Liver (tissue), 9 donors: ENCODE measurements around the gene GEMIN5. TPM values are rescaled to one million over a fixed set of nuclear protein-coding genes. Genes with fewer than 3 reads are reported as not detected.
A peak's percentile ranks its signal among the peaks of the same experiment; 100 is the strongest.

ENCODE experiments used
- DNase-seq: peaks from one replicate; pipeline ENCODE4 v3.0.0-alpha.2; 2017; ENCODE audit warnings: low spot score
- H3K27ac ChIP-seq, 2 donors: one replicate each; pipeline ENCODE4 v1.7.0; 2013; ENCODE audit warnings: inconsistent platforms in 2 of 2, low read length in 2 of 2, control low read depth in 1 of 2, low read depth in 1 of 2, mild to moderate bottlenecking in 1 of 2
- H3K27me3 ChIP-seq, 4 donors: one replicate each; pipeline versions ENCODE4 v1.6.1 to v1.7.0; 2013; ENCODE audit warnings: low read length in 3 of 4, inconsistent platforms in 1 of 4, mild to moderate bottlenecking in 1 of 4, moderate library complexity in 1 of 4; ENCODE audit not compliant: control insufficient read depth in 4 of 4, insufficient read depth in 4 of 4
- H3K36me3 ChIP-seq, 4 donors: one replicate each; pipeline versions ENCODE4 v1.6.1 to v1.7.0; 2013; ENCODE audit warnings: low read length in 3 of 4, mild to moderate bottlenecking in 3 of 4, low read depth in 1 of 4, moderate library complexity in 1 of 4; ENCODE audit not compliant: control insufficient read depth in 4 of 4, insufficient read depth in 3 of 4
- H3K4me1 ChIP-seq, 4 donors: one replicate each; pipeline versions ENCODE4 v1.6.1 to v1.7.0; 2013; ENCODE audit warnings: low read length in 3 of 4, mild to moderate bottlenecking in 3 of 4, moderate library complexity in 1 of 4; ENCODE audit not compliant: control insufficient read depth in 4 of 4, insufficient read depth in 4 of 4
- H3K4me3 ChIP-seq, 3 donors: one replicate each; pipeline versions ENCODE4 v1.6.1 to v1.7.0; 2013; ENCODE audit warnings: low read length in 3 of 3, control low read depth in 1 of 3, low read depth in 1 of 3, mild to moderate bottlenecking in 1 of 3
- H3K9ac ChIP-seq, 2 donors: one replicate each; pipeline ENCODE4 v1.7.0; 2013; ENCODE audit warnings: low read length in 2 of 2, mild to moderate bottlenecking in 2 of 2, moderate library complexity in 2 of 2, control low read depth in 1 of 2, low read depth in 1 of 2
- H3K9me3 ChIP-seq, 4 donors: one replicate each; pipeline versions ENCODE4 v1.6.1 to v1.7.0; 2013; ENCODE audit warnings: low read length in 3 of 4; ENCODE audit not compliant: control insufficient read depth in 4 of 4
- EGR1 ChIP-seq, 2 donors: IDR thresholded peaks; 2 replicates each; pipeline ENCODE4 v1.6.1; 2016 to 2018; ENCODE audit warnings: antibody characterized with exemption in 2 of 2, low read depth in 2 of 2
- FOXA1 ChIP-seq: IDR thresholded peaks from 2 replicates; pipeline ENCODE4 v1.6.1; 2016; ENCODE audit warnings: antibody characterized with exemption
- HNF4A ChIP-seq, 2 donors: conservative IDR thresholded peaks; 2 replicates each; pipeline ENCODE4 v1.6.1; 2016; ENCODE audit warnings: antibody characterized with exemption in 2 of 2, mild to moderate bottlenecking in 2 of 2
- MAX ChIP-seq: IDR thresholded peaks from 2 replicates; pipeline ENCODE4 v1.6.1; 2016; ENCODE audit warnings: antibody characterized with exemption
- NR2F2 ChIP-seq: IDR thresholded peaks from 2 replicates; pipeline ENCODE4 v1.6.1; 2016; ENCODE audit warnings: antibody characterized with exemption
- RAD21 ChIP-seq, 2 donors: IDR thresholded peaks; 2 replicates each; pipeline ENCODE4 v1.6.1; 2016; ENCODE audit warnings: antibody characterized with exemption in 2 of 2, mild to moderate bottlenecking in 2 of 2
- SP1 ChIP-seq: IDR thresholded peaks from 2 replicates; pipeline ENCODE4 v1.6.1; 2018; ENCODE audit warnings: antibody characterized with exemption, mild to moderate bottlenecking
- ZBTB33 ChIP-seq: IDR thresholded peaks from 2 replicates; pipeline ENCODE4 v1.6.1; 2016; ENCODE audit warnings: antibody characterized with exemption
- WGBS: extraction: QIAGEN DNeasy Blood & Tissue Kit; methylation state at CpG from one replicate; pipeline ENCODE4 v1.1.7; 2013; 5-methylcytosine and 5-hydroxymethylcytosine counted together
- polyA plus RNA-seq, 2 donors: library from polyadenylated mRNA; stranded (reverse) in 1 of 2; unstranded in 1 of 2; fragments of 200-250 nt in 1 of 2; fragments of >200 nt in 1 of 2; fragmentation: Nextera tagmentation in 1 of 2; extraction: Ambion mirVana in 1 of 2; gene quantifications; one replicate each; pipeline versions ENCODE4 v1.2.1 to v1.2.3, GENCODE V29; 2013 to 2015
- total RNA-seq, 2 donors: library from RNA; depleted of rRNA; stranded (reverse); fragments of >200 nt; gene quantifications; one replicate each; pipeline ENCODE4 v1.2.3, GENCODE V29; 2014
- TF ChIP-seq, protein P1 (sequence below): fragments of 150-350 bp; IDR thresholded peaks from 2 replicates; pipeline ENCODE4 v1.5.1; 2017; ENCODE audit warnings: improper control_type of control experiment, low read depth, low read length; ENCODE audit not compliant: missing input control
- donor health status: healthy.
- donor health status: healthy.
- donor health status: healthy.
- donor health status: healthy.
- donor health status: healthy.

The GEMIN5 gene
- total and polyA plus RNA-seq, 4 donors: 3.0 to 10.3 (median 6.2) TPM

DNA sequence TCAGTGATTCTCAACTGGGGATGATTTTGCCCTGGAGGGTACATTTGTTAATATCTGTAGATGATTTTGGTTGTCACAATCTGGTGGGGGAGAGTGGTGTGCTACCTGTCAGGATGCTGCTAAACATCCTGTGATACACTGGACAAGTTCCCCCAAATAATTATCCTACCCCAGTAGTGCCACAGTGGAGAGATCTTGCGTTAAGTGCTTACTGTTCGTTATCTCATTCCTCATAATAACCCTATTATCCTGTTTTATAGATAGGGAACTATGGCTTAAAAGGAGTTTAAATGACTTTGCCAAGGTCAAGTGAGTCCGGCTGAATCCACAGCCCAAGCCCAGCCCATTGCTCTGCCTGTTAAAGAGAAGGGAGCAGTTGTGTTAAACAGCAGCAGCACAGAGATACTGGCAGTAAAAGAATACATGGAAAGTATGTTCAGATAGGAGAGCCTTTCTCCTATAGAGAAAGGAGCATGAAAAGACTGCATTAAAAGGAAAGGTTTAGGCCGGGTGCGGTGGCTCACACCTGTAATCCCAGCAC lies 64.2 kb downstream of the GEMIN5 start:
- no peak for DNase-seq
- 89% methylated on average over 5 of the region's 5 CpGs for WGBS
- no peak overlapping the region for H3K27ac ChIP-seq
- H3K9ac ChIP-seq: no peak overlapping the region
- peaks cover 7 to 60% (median 43%) of the 10 kb centered on the region in 4 donors for H3K36me3 ChIP-seq
- H3K4me1 ChIP-seq: no peaks in the 10 kb centered on the region
- TF ChIP-seq HNF4A (conservative IDR thresholded peaks at IDR 0.05) (no peak), EGR1 (IDR thresholded peaks at IDR 0.05; ENCODE audit: low read depth in 2 of 2) (no peak), NR2F2 (no peak), ZBTB33 (no peak), RAD21 (IDR thresholded peaks at IDR 0.05) (no peak)
- TF ChIP-seq, protein P1, sequence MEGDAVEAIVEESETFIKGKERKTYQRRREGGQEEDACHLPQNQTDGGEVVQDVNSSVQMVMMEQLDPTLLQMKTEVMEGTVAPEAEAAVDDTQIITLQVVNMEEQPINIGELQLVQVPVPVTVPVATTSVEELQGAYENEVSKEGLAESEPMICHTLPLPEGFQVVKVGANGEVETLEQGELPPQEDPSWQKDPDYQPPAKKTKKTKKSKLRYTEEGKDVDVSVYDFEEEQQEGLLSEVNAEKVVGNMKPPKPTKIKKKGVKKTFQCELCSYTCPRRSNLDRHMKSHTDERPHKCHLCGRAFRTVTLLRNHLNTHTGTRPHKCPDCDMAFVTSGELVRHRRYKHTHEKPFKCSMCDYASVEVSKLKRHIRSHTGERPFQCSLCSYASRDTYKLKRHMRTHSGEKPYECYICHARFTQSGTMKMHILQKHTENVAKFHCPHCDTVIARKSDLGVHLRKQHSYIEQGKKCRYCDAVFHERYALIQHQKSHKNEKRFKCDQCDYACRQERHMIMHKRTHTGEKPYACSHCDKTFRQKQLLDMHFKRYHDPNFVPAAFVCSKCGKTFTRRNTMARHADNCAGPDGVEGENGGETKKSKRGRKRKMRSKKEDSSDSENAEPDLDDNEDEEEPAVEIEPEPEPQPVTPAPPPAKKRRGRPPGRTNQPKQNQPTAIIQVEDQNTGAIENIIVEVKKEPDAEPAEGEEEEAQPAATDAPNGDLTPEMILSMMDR: no peak
- H3K9me3 ChIP-seq: peaks cover 1 to 4% (median 4%) of the 10 kb centered on the region in 4 donors
- no peaks in the 10 kb centered on the region for H3K27me3 ChIP-seq
- no peak overlapping the region for H3K4me3 ChIP-seq

DNA sequence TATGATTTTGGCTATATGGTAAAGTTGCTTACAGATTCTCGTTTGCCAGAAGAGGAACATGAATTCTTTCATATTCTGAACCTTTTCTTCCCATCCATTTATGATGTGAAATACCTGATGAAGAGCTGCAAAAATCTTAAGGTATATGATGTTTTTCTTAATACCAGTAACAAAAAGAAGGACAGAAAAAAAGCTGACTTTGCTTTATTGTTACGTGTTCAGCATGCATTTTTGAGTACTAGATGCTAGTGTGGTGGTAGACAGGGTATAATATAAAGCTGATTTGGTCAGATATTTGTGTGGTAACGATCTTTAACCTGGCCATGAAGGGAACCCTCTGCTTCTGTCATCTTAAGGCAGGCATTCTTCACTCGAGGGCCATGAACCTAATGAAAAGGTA lies 66.3 kb downstream of the GEMIN5 start:
- TF ChIP-seq EGR1 (IDR thresholded peaks at IDR 0.05; ENCODE audit: low read depth in 2 of 2) (no peak), RAD21 (IDR thresholded peaks at IDR 0.05) (no peak), SP1 (no peak), NR2F2 (no peak)
- TF ChIP-seq, protein P1: no peak
- Histone ChIP-seq H3K27ac (no peak overlapping the region), H3K9me3 (no peaks in the 10 kb centered on the region), H3K9ac (no peak overlapping the region), H3K4me3 (no peak overlapping the region), H3K27me3 (no peaks in the 10 kb centered on the region), H3K4me1 (no peaks in the 10 kb centered on the region), H3K36me3 (peaks cover 7 to 56% (median 40%) of the 10 kb centered on the region in 4 donors)
- no peak for DNase-seq
- WGBS: 94% methylated on average over 4 of the region's 4 CpGs

GRCh38 chr5:154868702-154869101 lies 69.3 kb downstream of the GEMIN5 start:
- no peak for DNase-seq
- 94% methylated on average over 5 of the region's 5 CpGs for WGBS
- no peak overlapping the region for H3K27ac ChIP-seq
- H3K9ac ChIP-seq: no peak overlapping the region
- peaks cover 3 to 37% (median 32%) of the 10 kb centered on the region in 4 donors for H3K36me3 ChIP-seq
- H3K4me3 ChIP-seq: no peak overlapping the region
- TF ChIP-seq RAD21 (IDR thresholded peaks at IDR 0.05): peak; percentile 47 to 74
- TF ChIP-seq FOXA1: no peak
- TF ChIP-seq EGR1 (IDR thresholded peaks at IDR 0.05; ENCODE audit: low read depth in 2 of 2): no peak
- TF ChIP-seq MAX: no peak
- no peaks in the 10 kb centered on the region for H3K9me3 ChIP-seq
- no peaks in the 10 kb centered on the region for H3K27me3 ChIP-seq
- peaks cover 0 to 2% (median 0%) of the 10 kb centered on the region in 4 donors for H3K4me1 ChIP-seq
